ENCODE results near the gene DHX40.

GRCh38 chr17:59643159-59644140, 78.0 kb downstream of the DHX40 start:
- no peak for TF ChIP-seq POLR2A (IDR thresholded peaks at IDR 0.05)
- peak in 1 of 11 experiments; percentile 23 for TF ChIP-seq CTCF (IDR thresholded peaks at IDR 0.05 in 8 of 11, conservative IDR thresholded peaks at IDR 0.05 in 3 of 11)
- TF ChIP-seq POLR2AphosphoS5 (IDR thresholded peaks at IDR 0.05), result no peak
